Measurements from ENCODE around the gene ALG2.

DNA sequence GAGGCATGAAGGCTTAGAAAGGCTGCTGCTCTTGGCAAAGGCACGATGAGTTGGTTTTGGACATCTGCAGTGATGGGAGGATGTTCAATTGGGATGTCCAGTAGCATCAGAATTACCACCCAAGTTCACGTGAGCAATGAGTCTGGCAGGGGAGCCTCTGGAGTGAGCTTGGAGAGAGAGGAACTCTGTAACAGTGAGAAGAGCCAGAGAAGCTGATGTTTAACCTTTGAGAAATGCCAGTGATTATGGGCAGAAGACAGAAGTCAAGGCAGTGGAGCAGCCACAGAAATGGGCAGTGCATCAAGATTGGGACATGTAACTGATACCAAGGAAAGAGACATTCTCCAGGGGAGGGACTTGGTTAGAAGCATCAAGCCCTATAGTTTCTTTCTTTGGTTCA is 40.2 kb upstream of the ALG2 start:
- TF ChIP-seq, protein P1, sequence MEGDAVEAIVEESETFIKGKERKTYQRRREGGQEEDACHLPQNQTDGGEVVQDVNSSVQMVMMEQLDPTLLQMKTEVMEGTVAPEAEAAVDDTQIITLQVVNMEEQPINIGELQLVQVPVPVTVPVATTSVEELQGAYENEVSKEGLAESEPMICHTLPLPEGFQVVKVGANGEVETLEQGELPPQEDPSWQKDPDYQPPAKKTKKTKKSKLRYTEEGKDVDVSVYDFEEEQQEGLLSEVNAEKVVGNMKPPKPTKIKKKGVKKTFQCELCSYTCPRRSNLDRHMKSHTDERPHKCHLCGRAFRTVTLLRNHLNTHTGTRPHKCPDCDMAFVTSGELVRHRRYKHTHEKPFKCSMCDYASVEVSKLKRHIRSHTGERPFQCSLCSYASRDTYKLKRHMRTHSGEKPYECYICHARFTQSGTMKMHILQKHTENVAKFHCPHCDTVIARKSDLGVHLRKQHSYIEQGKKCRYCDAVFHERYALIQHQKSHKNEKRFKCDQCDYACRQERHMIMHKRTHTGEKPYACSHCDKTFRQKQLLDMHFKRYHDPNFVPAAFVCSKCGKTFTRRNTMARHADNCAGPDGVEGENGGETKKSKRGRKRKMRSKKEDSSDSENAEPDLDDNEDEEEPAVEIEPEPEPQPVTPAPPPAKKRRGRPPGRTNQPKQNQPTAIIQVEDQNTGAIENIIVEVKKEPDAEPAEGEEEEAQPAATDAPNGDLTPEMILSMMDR (IDR thresholded peaks at IDR 0.05) = no peak
- TF ChIP-seq POLR2AphosphoS5 (IDR thresholded peaks at IDR 0.05) (no peak), POLR2A (IDR thresholded peaks at IDR 0.05) (no peak)

Measured in gastroesophageal sphincter (tissue), 3 donors.